Kidney (tissue), 14 donors: Measurements from ENCODE around the gene ASIC3. TPM values are rescaled to one million over a fixed set of nuclear protein-coding genes. Genes with fewer than 3 reads are reported as not detected.
"Not testable (repeated sequence)": the region's sequence is repeated elsewhere in the genome, so short reads cannot be mapped to it uniquely, and the experiment has no call there.

Experiments used
- DNase-seq, 5 donors: peaks; one replicate each; pipeline ENCODE4 v3.0.0-alpha.2; 2013 to 2020
- FAIRE-seq: peaks from 2 replicates; lab custom pipeline; 2012; peaks lifted over from hg19 to GRCh38; lab: Jason Lieb, UNC
- H3K27ac ChIP-seq, 2 donors: one replicate each; pipeline ENCODE4 v1.7.0; 2013; ENCODE audit warnings: low read depth in 2 of 2, low read length in 2 of 2, inconsistent platforms in 1 of 2
- H3K27me3 ChIP-seq: one replicate; pipeline ENCODE4 v1.7.1; 2013; ENCODE audit warnings: low read length, inconsistent platforms; ENCODE audit not compliant: control insufficient read depth, insufficient read depth
- H3K36me3 ChIP-seq, 3 donors: one replicate each; pipeline versions ENCODE4 v1.7.0 to v1.7.1; 2013; ENCODE audit warnings: low read length in 3 of 3, control low read depth in 1 of 3, inconsistent platforms in 1 of 3; ENCODE audit not compliant: insufficient read depth in 3 of 3, control insufficient read depth in 2 of 3
- H3K4me1 ChIP-seq, 3 donors: one replicate each; pipeline versions ENCODE4 v1.7.0 to v1.7.1; 2013; ENCODE audit warnings: low read length in 3 of 3, inconsistent platforms in 1 of 3, low read depth in 1 of 3; ENCODE audit not compliant: control insufficient read depth in 2 of 3, insufficient read depth in 2 of 3
- H3K4me3 ChIP-seq, 3 donors: one replicate each; pipeline versions ENCODE4 v1.7.0 to v1.8.1; 2013; ENCODE audit warnings: low read length in 3 of 3, control low read depth in 1 of 3, inconsistent platforms in 1 of 3
- H3K9ac ChIP-seq, 3 donors: one replicate each; pipeline versions ENCODE4 v1.7.0 to v1.7.1; 2013; ENCODE audit warnings: low read length in 3 of 3, control low read depth in 1 of 3, inconsistent platforms in 1 of 3
- H3K9me3 ChIP-seq, 3 donors: one replicate each; pipeline versions ENCODE4 v1.7.0 to v1.7.1; 2013; ENCODE audit warnings: low read length in 3 of 3, control low read depth in 1 of 3, inconsistent platforms in 1 of 3; ENCODE audit not compliant: control insufficient read depth in 2 of 3, insufficient read depth in 1 of 3
- CTCF ChIP-seq: IDR thresholded peaks from 3 replicates; pipeline ENCODE4 v1.5.1; 2012; ENCODE audit warnings: mild to moderate bottlenecking, moderate library complexity, borderline replicate concordance; ENCODE audit not compliant: insufficient read depth; ENCODE audit errors: extremely low read depth
- intact Hi-C: fragments of 100-400 bp; cut with DNase I; formaldehyde crosslinking; loops from one replicate; pipeline ENCODE4 v1.11.1; 2022
- polyA plus RNA-seq: library from polyadenylated mRNA; stranded (reverse); fragments of 350-450 nt; fragmentation: Illumina TruSeq; extraction: RNeasy Lipid Tissue Mini Kit (QIAGEN cat#74804); gene quantifications from one replicate; pipeline ENCODE4 v1.2.3, GENCODE V29; 2014; ENCODE audit warnings: low read depth, low replicate concordance; ENCODE audit not compliant: insufficient read depth
- total RNA-seq: library from RNA; stranded (reverse); fragmentation: NEBNext Ultra II Directional; extraction: Animal tissue kit (Norgen Biotek cat#: 25700); gene quantifications from one replicate; pipeline ENCODE4 v1.2.1, GENCODE V29; 2021
- donor health status: control.
- donor health status: control.
- donor health status: control.
- donor health status: control.
- donor health status: control.
- donor health status: DM: yes; HTN: yes; CAD: no.
- donor health status: Normal renal cell carcinoma (clear cell type).

The ASIC3 gene
- total and polyA plus RNA-seq, 2 donors from 2014 or later: 1.9 to 3.1 TPM

- DNase-seq: peak; percentile 46 to 84 (median 71)
- no peak overlapping the region for H3K4me3 ChIP-seq
- peaks cover 0 to 20% (median 0%) of the 10 kb centered on the region in 3 donors for H3K4me1 ChIP-seq
- TF ChIP-seq CTCF: no peak
- FAIRE-seq: no peak
- H3K9ac ChIP-seq: no peak overlapping the region
- H3K27me3 ChIP-seq: peaks cover 3% of the 10 kb centered on the region
- H3K36me3 ChIP-seq: no peaks in the 10 kb centered on the region
- intact Hi-C loops: no loop called here
- no peak overlapping the region for H3K27ac ChIP-seq
- no peaks in the 10 kb centered on the region for H3K9me3 ChIP-seq
These were observed 37.8 kb upstream of the ASIC3 start for GRCh38 chr7:151010307-151011096.

DNA sequence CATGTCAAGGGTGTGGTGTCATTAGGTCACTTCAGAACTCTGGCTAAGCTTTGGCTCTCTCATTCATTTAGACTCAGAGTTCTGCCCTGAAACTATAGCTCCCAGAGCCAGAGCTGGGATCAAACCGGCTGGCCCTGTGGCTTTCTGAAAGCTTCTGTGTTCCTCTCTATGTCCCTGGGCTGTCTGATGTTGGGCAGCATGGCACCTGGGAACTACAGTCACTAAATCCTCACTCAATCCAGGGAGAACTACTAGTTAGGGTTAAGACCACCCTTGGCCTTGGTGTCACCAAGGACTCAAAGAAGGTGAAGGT lies 37.3 kb upstream of the ASIC3 start:
- H3K9me3 ChIP-seq: no peaks in the 10 kb centered on the region
- peaks cover 3% of the 10 kb centered on the region for H3K27me3 ChIP-seq
- TF ChIP-seq CTCF: no peak
- intact Hi-C loops: no loop called here
- no peaks in the 10 kb centered on the region for H3K36me3 ChIP-seq
- H3K4me3 ChIP-seq: no peak overlapping the region
- H3K9ac ChIP-seq: no peak overlapping the region
- peak in 1 of 5 donors; percentile 23 for DNase-seq
- no peak overlapping the region for H3K27ac ChIP-seq
- H3K4me1 ChIP-seq: peaks cover 0 to 20% (median 0%) of the 10 kb centered on the region in 3 donors
- no peak for FAIRE-seq

GRCh38 chr7:151011616-151012015 lies 36.7 kb upstream of the ASIC3 start:
- H3K36me3 ChIP-seq, DNase-seq, H3K27ac ChIP-seq, H3K9ac ChIP-seq, intact Hi-C loops, H3K9me3 ChIP-seq, H3K27me3 ChIP-seq, H3K4me3 ChIP-seq, FAIRE-seq: not testable (repeated sequence)
- peaks cover 0 to 20% (median 0%) of the 10 kb centered on the region in 3 donors for H3K4me1 ChIP-seq

- Histone ChIP-seq H3K9me3 (no peaks in the 10 kb centered on the region), H3K4me3 (no peak overlapping the region), H3K27me3 (peaks cover 4% of the 10 kb centered on the region), H3K27ac (no peak overlapping the region), H3K9ac (no peak overlapping the region), H3K4me1 (peaks cover 0 to 20% (median 0%) of the 10 kb centered on the region in 3 donors), H3K36me3 (no peaks in the 10 kb centered on the region)
- no peak for TF ChIP-seq CTCF
- DNase-seq: peak in 1 of 5 donors; percentile 69
- no peak for FAIRE-seq
- intact Hi-C loops: no loop called here
These were observed 36.2 kb upstream of the ASIC3 start for GRCh38 chr7:151012031-151012692.
